ENCODE measurements around the gene SNRNP70.

- TF ChIP-seq CTCF (IDR thresholded peaks at IDR 0.05) (no peak), POLR2A (IDR thresholded peaks at IDR 0.05) (no peak)
Observed at GRCh38 chr19:49153167-49153809, 68.0 kb downstream of the SNRNP70 start.
